ENCODE measurements around the gene USP40.

USP40 gene

GRCh38 chr2:233538741-233539140, 27.8 kb downstream of the USP40 start:
- H3K36me3 Mint-ChIP-seq (ENCODE audit: low read depth), result peaks cover 8% of the 10 kb centered on the region
- H3K27me3 Mint-ChIP-seq (ENCODE audit: low read depth), result no peaks in the 10 kb centered on the region
- H3K27ac Mint-ChIP-seq, result no peak overlapping the region
- H3K9me3 Mint-ChIP-seq, result no peaks in the 10 kb centered on the region
- H3K4me3 Mint-ChIP-seq, result no peak overlapping the region
- no peaks in the 10 kb centered on the region for H3K4me1 Mint-ChIP-seq (ENCODE audit: low read depth)

GRCh38 chr2:233535271-233535670, 31.3 kb downstream of the USP40 start:
- no peaks in the 10 kb centered on the region for H3K9me3 Mint-ChIP-seq
- no peaks in the 10 kb centered on the region for H3K4me1 Mint-ChIP-seq (ENCODE audit: low read depth)
- no peak overlapping the region for H3K27ac Mint-ChIP-seq
- no peaks in the 10 kb centered on the region for H3K27me3 Mint-ChIP-seq (ENCODE audit: low read depth)
- no peak overlapping the region for H3K4me3 Mint-ChIP-seq
- peaks cover 3% of the 10 kb centered on the region for H3K36me3 Mint-ChIP-seq (ENCODE audit: low read depth)

- H3K4me3 Mint-ChIP-seq, result no peak overlapping the region
- no peak overlapping the region for H3K27ac Mint-ChIP-seq
- H3K36me3 Mint-ChIP-seq (ENCODE audit: low read depth), result peaks cover 5% of the 10 kb centered on the region
- H3K9me3 Mint-ChIP-seq, result no peaks in the 10 kb centered on the region
- H3K4me1 Mint-ChIP-seq (ENCODE audit: low read depth), result no peaks in the 10 kb centered on the region
- no peaks in the 10 kb centered on the region for H3K27me3 Mint-ChIP-seq (ENCODE audit: low read depth)
These were observed 33.6 kb downstream of the USP40 start for GRCh38 chr2:233532971-233533370.

GRCh38 chr2:233531955-233532354, 34.6 kb downstream of the USP40 start:
- Mint-ChIP-seq H3K27ac (no peak overlapping the region), H3K4me3 (no peak overlapping the region), H3K9me3 (no peaks in the 10 kb centered on the region), H3K27me3 (ENCODE audit: low read depth) (no peaks in the 10 kb centered on the region), H3K4me1 (ENCODE audit: low read depth) (no peaks in the 10 kb centered on the region), H3K36me3 (ENCODE audit: low read depth) (peaks cover 5% of the 10 kb centered on the region)

GRCh38 chr2:233530381-233530780, 36.2 kb downstream of the USP40 start:
- Mint-ChIP-seq H3K4me1 (ENCODE audit: low read depth) (no peaks in the 10 kb centered on the region), H3K4me3 (no peak overlapping the region), H3K9me3 (no peaks in the 10 kb centered on the region), H3K27ac (no peak overlapping the region), H3K36me3 (ENCODE audit: low read depth) (peaks cover 5% of the 10 kb centered on the region), H3K27me3 (ENCODE audit: low read depth) (no peaks in the 10 kb centered on the region)

- Mint-ChIP-seq H3K36me3 (ENCODE audit: low read depth) (peaks cover 5% of the 10 kb centered on the region), H3K4me1 (ENCODE audit: low read depth) (no peaks in the 10 kb centered on the region), H3K27ac (no peak overlapping the region), H3K4me3 (no peak overlapping the region), H3K27me3 (ENCODE audit: low read depth) (no peaks in the 10 kb centered on the region), H3K9me3 (no peaks in the 10 kb centered on the region)
These were observed 38.4 kb downstream of the USP40 start for GRCh38 chr2:233528182-233528581.

GRCh38 chr2:233525791-233526190, 40.8 kb downstream of the USP40 start:
- Mint-ChIP-seq H3K4me3 (no peak overlapping the region), H3K27ac (no peak overlapping the region), H3K4me1 (ENCODE audit: low read depth) (no peaks in the 10 kb centered on the region), H3K36me3 (ENCODE audit: low read depth) (peaks cover 6% of the 10 kb centered on the region), H3K27me3 (ENCODE audit: low read depth) (no peaks in the 10 kb centered on the region), H3K9me3 (no peaks in the 10 kb centered on the region)

- Mint-ChIP-seq H3K27ac (no peak overlapping the region), H3K9me3 (no peaks in the 10 kb centered on the region), H3K36me3 (ENCODE audit: low read depth) (peaks cover 2% of the 10 kb centered on the region), H3K4me1 (ENCODE audit: low read depth) (peaks cover 1% of the 10 kb centered on the region), H3K4me3 (no peak overlapping the region), H3K27me3 (ENCODE audit: low read depth) (no peaks in the 10 kb centered on the region)
These were observed 46.6 kb downstream of the USP40 start for GRCh38 chr2:233519787-233520611.

- Mint-ChIP-seq H3K27ac (no peak overlapping the region), H3K4me3 (no peak overlapping the region), H3K4me1 (ENCODE audit: low read depth) (no peaks in the 10 kb centered on the region), H3K9me3 (no peaks in the 10 kb centered on the region), H3K36me3 (ENCODE audit: low read depth) (no peaks in the 10 kb centered on the region), H3K27me3 (ENCODE audit: low read depth) (no peaks in the 10 kb centered on the region)
These were observed 52.5 kb downstream of the USP40 start for GRCh38 chr2:233513953-233514655.

GRCh38 chr2:233503947-233504637, 62.5 kb downstream of the USP40 start:
- Mint-ChIP-seq H3K4me1 (ENCODE audit: low read depth) (peaks cover 16% of the 10 kb centered on the region), H3K9me3 (peaks cover 43% of the 10 kb centered on the region), H3K4me3 (no peak overlapping the region), H3K36me3 (ENCODE audit: low read depth) (peaks cover 36% of the 10 kb centered on the region), H3K27ac (peak overlapping the region; percentile 61), H3K27me3 (ENCODE audit: low read depth) (no peaks in the 10 kb centered on the region)

GRCh38 chr2:233503481-233503880, 63.1 kb downstream of the USP40 start:
- Mint-ChIP-seq H3K27me3 (ENCODE audit: low read depth) (no peaks in the 10 kb centered on the region), H3K4me3 (no peak overlapping the region), H3K9me3 (peaks cover 43% of the 10 kb centered on the region), H3K27ac (no peak overlapping the region), H3K4me1 (ENCODE audit: low read depth) (peaks cover 16% of the 10 kb centered on the region), H3K36me3 (ENCODE audit: low read depth) (peaks cover 37% of the 10 kb centered on the region)

GRCh38 chr2:233501198-233502076, 65.1 kb downstream of the USP40 start:
- H3K4me1 Mint-ChIP-seq (ENCODE audit: low read depth), result peaks cover 16% of the 10 kb centered on the region
- no peaks in the 10 kb centered on the region for H3K27me3 Mint-ChIP-seq (ENCODE audit: low read depth)
- H3K36me3 Mint-ChIP-seq (ENCODE audit: low read depth), result peaks cover 37% of the 10 kb centered on the region
- H3K9me3 Mint-ChIP-seq, result peaks cover 43% of the 10 kb centered on the region
- H3K4me3 Mint-ChIP-seq, result no peak overlapping the region
- no peak overlapping the region for H3K27ac Mint-ChIP-seq

GRCh38 chr2:233499928-233500327, 66.7 kb downstream of the USP40 start:
- Mint-ChIP-seq H3K27me3 (ENCODE audit: low read depth) (no peaks in the 10 kb centered on the region), H3K4me1 (ENCODE audit: low read depth) (peaks cover 16% of the 10 kb centered on the region), H3K4me3 (no peak overlapping the region), H3K27ac (no peak overlapping the region), H3K9me3 (peaks cover 35% of the 10 kb centered on the region), H3K36me3 (ENCODE audit: low read depth) (peaks cover 30% of the 10 kb centered on the region)

- Mint-ChIP-seq H3K27ac (no peak overlapping the region), H3K9me3 (peaks cover 17% of the 10 kb centered on the region), H3K4me3 (no peak overlapping the region), H3K27me3 (ENCODE audit: low read depth) (no peaks in the 10 kb centered on the region), H3K36me3 (ENCODE audit: low read depth) (peaks cover 19% of the 10 kb centered on the region), H3K4me1 (ENCODE audit: low read depth) (peaks cover 6% of the 10 kb centered on the region)
These were observed 68.5 kb downstream of the USP40 start for GRCh38 chr2:233498126-233498525.
